Measurements from ENCODE around the gene SMCO1.
"Not testable (repeated sequence)": the region's sequence is repeated elsewhere in the genome, so short reads cannot be mapped to it uniquely, and the experiment has no call there.

The SMCO1 gene

GRCh38 chr3:196492080-196492479 is 23.1 kb downstream of the SMCO1 start:
- Histone ChIP-seq H3K4me1 (ENCODE audit: control insufficient read depth, insufficient read depth, low read length) (no peaks in the 10 kb centered on the region), H3K9ac (ENCODE audit: low read depth, low read length) (no peak overlapping the region), H3K27ac (ENCODE audit: low read depth, low read length) (no peak overlapping the region), H3K9me3 (ENCODE audit: control insufficient read depth, insufficient read depth, low read length) (no peaks in the 10 kb centered on the region), H3K4me3 (ENCODE audit: low read depth, low read length) (no peak overlapping the region), H3K27me3 (ENCODE audit: control insufficient read depth, insufficient read depth, low read length) (no peaks in the 10 kb centered on the region), H3K36me3 (ENCODE audit: control insufficient read depth, insufficient read depth, low read length) (peaks cover 14% of the 10 kb centered on the region)

- Histone ChIP-seq H3K9me3 (ENCODE audit: control insufficient read depth, insufficient read depth, low read length) (no peaks in the 10 kb centered on the region), H3K27ac (ENCODE audit: low read depth, low read length) (no peak overlapping the region), H3K36me3 (ENCODE audit: control insufficient read depth, insufficient read depth, low read length) (peaks cover 33% of the 10 kb centered on the region), H3K4me3 (ENCODE audit: low read depth, low read length) (no peak overlapping the region), H3K4me1 (ENCODE audit: control insufficient read depth, insufficient read depth, low read length) (no peaks in the 10 kb centered on the region), H3K9ac (ENCODE audit: low read depth, low read length) (no peak overlapping the region), H3K27me3 (ENCODE audit: control insufficient read depth, insufficient read depth, low read length) (no peaks in the 10 kb centered on the region)
Measured at GRCh38 chr3:196489747-196490146, 25.4 kb downstream of the SMCO1 start.

GRCh38 chr3:196486263-196486662 is 28.9 kb downstream of the SMCO1 start:
- H3K36me3 ChIP-seq (ENCODE audit: control insufficient read depth, insufficient read depth, low read length) = peaks cover 65% of the 10 kb centered on the region
- no peak overlapping the region for H3K9ac ChIP-seq (ENCODE audit: low read depth, low read length)
- no peaks in the 10 kb centered on the region for H3K9me3 ChIP-seq (ENCODE audit: control insufficient read depth, insufficient read depth, low read length)

GRCh38 chr3:196477678-196478077 is 37.5 kb downstream of the SMCO1 start:
- Histone ChIP-seq H3K9ac (ENCODE audit: low read depth, low read length) (no peak overlapping the region), H3K9me3 (ENCODE audit: control insufficient read depth, insufficient read depth, low read length) (no peaks in the 10 kb centered on the region), H3K4me3 (ENCODE audit: low read depth, low read length) (no peak overlapping the region), H3K4me1 (ENCODE audit: control insufficient read depth, insufficient read depth, low read length) (no peaks in the 10 kb centered on the region), H3K27ac (ENCODE audit: low read depth, low read length) (no peak overlapping the region), H3K36me3 (ENCODE audit: control insufficient read depth, insufficient read depth, low read length) (peaks cover 71% of the 10 kb centered on the region), H3K27me3 (ENCODE audit: control insufficient read depth, insufficient read depth, low read length) (no peaks in the 10 kb centered on the region)

More at GRCh38 chr3:196486263-196486662, 28.9 kb downstream of the SMCO1 start:
- H3K4me1 ChIP-seq (ENCODE audit: control insufficient read depth, insufficient read depth, low read length) = no peaks in the 10 kb centered on the region
- no peaks in the 10 kb centered on the region for H3K27me3 ChIP-seq (ENCODE audit: control insufficient read depth, insufficient read depth, low read length)
- no peak overlapping the region for H3K27ac ChIP-seq (ENCODE audit: low read depth, low read length)
- H3K4me3 ChIP-seq (ENCODE audit: low read depth, low read length) = no peak overlapping the region

- H3K4me1 ChIP-seq (ENCODE audit: control insufficient read depth, insufficient read depth, low read length) = no peaks in the 10 kb centered on the region
- no peaks in the 10 kb centered on the region for H3K27me3 ChIP-seq (ENCODE audit: control insufficient read depth, insufficient read depth, low read length)
- H3K4me3 ChIP-seq (ENCODE audit: low read depth, low read length) = no peak overlapping the region
- peaks cover 57% of the 10 kb centered on the region for H3K36me3 ChIP-seq (ENCODE audit: control insufficient read depth, insufficient read depth, low read length)
- no peak overlapping the region for H3K27ac ChIP-seq (ENCODE audit: low read depth, low read length)
- no peak overlapping the region for H3K9ac ChIP-seq (ENCODE audit: low read depth, low read length)
- no peaks in the 10 kb centered on the region for H3K9me3 ChIP-seq (ENCODE audit: control insufficient read depth, insufficient read depth, low read length)
Measured at GRCh38 chr3:196472286-196472685, 42.9 kb downstream of the SMCO1 start.

GRCh38 chr3:196471551-196471950 is 43.6 kb downstream of the SMCO1 start:
- Histone ChIP-seq H3K9ac (ENCODE audit: low read depth, low read length) (no peak overlapping the region), H3K36me3 (ENCODE audit: control insufficient read depth, insufficient read depth, low read length) (peaks cover 52% of the 10 kb centered on the region), H3K27me3 (ENCODE audit: control insufficient read depth, insufficient read depth, low read length) (no peaks in the 10 kb centered on the region), H3K4me1 (ENCODE audit: control insufficient read depth, insufficient read depth, low read length) (no peaks in the 10 kb centered on the region), H3K4me3 (ENCODE audit: low read depth, low read length) (no peak overlapping the region), H3K27ac (ENCODE audit: low read depth, low read length) (no peak overlapping the region), H3K9me3 (ENCODE audit: control insufficient read depth, insufficient read depth, low read length) (no peaks in the 10 kb centered on the region)

GRCh38 chr3:196470182-196470581 is 45.0 kb downstream of the SMCO1 start:
- not testable (repeated sequence) for H3K4me1 ChIP-seq (ENCODE audit: control insufficient read depth, insufficient read depth, low read length); H3K27me3 ChIP-seq (ENCODE audit: control insufficient read depth, insufficient read depth, low read length); H3K9ac ChIP-seq (ENCODE audit: low read depth, low read length); H3K27ac ChIP-seq (ENCODE audit: low read depth, low read length); H3K4me3 ChIP-seq (ENCODE audit: low read depth, low read length); H3K9me3 ChIP-seq (ENCODE audit: control insufficient read depth, insufficient read depth, low read length)
- peaks cover 50% of the 10 kb centered on the region for H3K36me3 ChIP-seq (ENCODE audit: control insufficient read depth, insufficient read depth, low read length)

GRCh38 chr3:196463804-196464203 is 51.3 kb downstream of the SMCO1 start:
- H3K27me3 ChIP-seq (ENCODE audit: control insufficient read depth, insufficient read depth, low read length) = no peaks in the 10 kb centered on the region
- no peak overlapping the region for H3K27ac ChIP-seq (ENCODE audit: low read depth, low read length)
- H3K4me3 ChIP-seq (ENCODE audit: low read depth, low read length) = no peak overlapping the region
- H3K36me3 ChIP-seq (ENCODE audit: control insufficient read depth, insufficient read depth, low read length) = peaks cover 5% of the 10 kb centered on the region
- H3K4me1 ChIP-seq (ENCODE audit: control insufficient read depth, insufficient read depth, low read length) = no peaks in the 10 kb centered on the region
- no peaks in the 10 kb centered on the region for H3K9me3 ChIP-seq (ENCODE audit: control insufficient read depth, insufficient read depth, low read length)
- H3K9ac ChIP-seq (ENCODE audit: low read depth, low read length) = no peak overlapping the region

- no peaks in the 10 kb centered on the region for H3K4me1 ChIP-seq (ENCODE audit: control insufficient read depth, insufficient read depth, low read length)
- H3K4me3 ChIP-seq (ENCODE audit: low read depth, low read length) = no peak overlapping the region
- no peak overlapping the region for H3K9ac ChIP-seq (ENCODE audit: low read depth, low read length)
- H3K36me3 ChIP-seq (ENCODE audit: control insufficient read depth, insufficient read depth, low read length) = peaks cover under 1% of the 10 kb centered on the region; the same call in 1 of the 2 replicates
- H3K9me3 ChIP-seq (ENCODE audit: control insufficient read depth, insufficient read depth, low read length) = no peaks in the 10 kb centered on the region
- H3K27me3 ChIP-seq (ENCODE audit: control insufficient read depth, insufficient read depth, low read length) = no peaks in the 10 kb centered on the region
- no peak overlapping the region for H3K27ac ChIP-seq (ENCODE audit: low read depth, low read length)
Measured at GRCh38 chr3:196463478-196463756, 51.7 kb downstream of the SMCO1 start.

- not testable (repeated sequence) for H3K36me3 ChIP-seq (ENCODE audit: control insufficient read depth, insufficient read depth, low read length); H3K4me3 ChIP-seq (ENCODE audit: low read depth, low read length); H3K4me1 ChIP-seq (ENCODE audit: control insufficient read depth, insufficient read depth, low read length); H3K27ac ChIP-seq (ENCODE audit: low read depth, low read length); H3K9me3 ChIP-seq (ENCODE audit: control insufficient read depth, insufficient read depth, low read length); H3K9ac ChIP-seq (ENCODE audit: low read depth, low read length); H3K27me3 ChIP-seq (ENCODE audit: control insufficient read depth, insufficient read depth, low read length)
Measured at GRCh38 chr3:196462680-196463477, 52.3 kb downstream of the SMCO1 start.

- Histone ChIP-seq H3K9ac (ENCODE audit: low read depth, low read length) (no peak overlapping the region), H3K27me3 (ENCODE audit: control insufficient read depth, insufficient read depth, low read length) (no peaks in the 10 kb centered on the region), H3K9me3 (ENCODE audit: control insufficient read depth, insufficient read depth, low read length) (no peaks in the 10 kb centered on the region), H3K4me3 (ENCODE audit: low read depth, low read length) (no peak overlapping the region), H3K27ac (ENCODE audit: low read depth, low read length) (no peak overlapping the region), H3K4me1 (ENCODE audit: control insufficient read depth, insufficient read depth, low read length) (no peaks in the 10 kb centered on the region), H3K36me3 (ENCODE audit: control insufficient read depth, insufficient read depth, low read length) (no peaks in the 10 kb centered on the region)
Measured at GRCh38 chr3:196458063-196458462, 57.1 kb downstream of the SMCO1 start.

Data from HUES48 (cell line).